Coronary artery (tissue), 2 donors: ENCODE measurements around the gene THADA.

Experiments
- DNase-seq: peaks from one replicate; pipeline ENCODE4 v3.0.0-alpha.2; 2017; ENCODE audit warnings: low spot score
- H3K27ac ChIP-seq, 2 donors: fragments of 200-600 bp; sonication (generic); one replicate each; pipeline ENCODE4 v1.5.1; 2016 to 2019
- H3K4me3 ChIP-seq: fragments of 200-600 bp; sonication (generic); 2 replicates; pipeline ENCODE4 v1.5.1; 2016; ENCODE audit warnings: mild to moderate bottlenecking, moderate library complexity
- TF ChIP-seq, protein P1 (sequence below): fragments of 200-600 bp; sonication (generic); IDR thresholded peaks from one replicate; pipeline ENCODE4 v1.5.1; 2019; ENCODE audit warnings: antibody characterized with exemption

THADA gene

DNA sequence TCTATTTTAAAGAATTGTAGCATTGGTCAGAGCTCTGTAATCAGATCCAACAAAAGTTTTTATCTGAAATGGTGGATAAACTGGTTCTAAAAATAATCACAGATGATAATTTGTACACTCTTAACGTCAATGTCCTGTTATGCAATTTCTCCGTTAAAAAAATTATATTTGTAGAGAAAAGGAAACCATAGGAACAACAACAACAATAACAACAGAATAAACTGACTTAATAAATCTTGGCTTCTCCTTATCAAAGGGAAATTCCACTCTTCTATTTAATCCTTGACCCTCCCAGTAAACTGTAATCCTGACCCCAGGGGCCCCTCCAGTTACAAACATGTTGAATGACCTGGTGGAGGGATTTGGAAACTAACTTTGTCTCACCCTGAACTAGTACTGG is 290.8 kb downstream of the THADA start:
- Histone ChIP-seq H3K27ac (peak overlapping the region; percentile 72 to 88), H3K4me3 (peak overlapping the region; percentile 24)
- TF ChIP-seq, protein P1, sequence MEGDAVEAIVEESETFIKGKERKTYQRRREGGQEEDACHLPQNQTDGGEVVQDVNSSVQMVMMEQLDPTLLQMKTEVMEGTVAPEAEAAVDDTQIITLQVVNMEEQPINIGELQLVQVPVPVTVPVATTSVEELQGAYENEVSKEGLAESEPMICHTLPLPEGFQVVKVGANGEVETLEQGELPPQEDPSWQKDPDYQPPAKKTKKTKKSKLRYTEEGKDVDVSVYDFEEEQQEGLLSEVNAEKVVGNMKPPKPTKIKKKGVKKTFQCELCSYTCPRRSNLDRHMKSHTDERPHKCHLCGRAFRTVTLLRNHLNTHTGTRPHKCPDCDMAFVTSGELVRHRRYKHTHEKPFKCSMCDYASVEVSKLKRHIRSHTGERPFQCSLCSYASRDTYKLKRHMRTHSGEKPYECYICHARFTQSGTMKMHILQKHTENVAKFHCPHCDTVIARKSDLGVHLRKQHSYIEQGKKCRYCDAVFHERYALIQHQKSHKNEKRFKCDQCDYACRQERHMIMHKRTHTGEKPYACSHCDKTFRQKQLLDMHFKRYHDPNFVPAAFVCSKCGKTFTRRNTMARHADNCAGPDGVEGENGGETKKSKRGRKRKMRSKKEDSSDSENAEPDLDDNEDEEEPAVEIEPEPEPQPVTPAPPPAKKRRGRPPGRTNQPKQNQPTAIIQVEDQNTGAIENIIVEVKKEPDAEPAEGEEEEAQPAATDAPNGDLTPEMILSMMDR, result no peak
- DNase-seq, result no peak

DNA sequence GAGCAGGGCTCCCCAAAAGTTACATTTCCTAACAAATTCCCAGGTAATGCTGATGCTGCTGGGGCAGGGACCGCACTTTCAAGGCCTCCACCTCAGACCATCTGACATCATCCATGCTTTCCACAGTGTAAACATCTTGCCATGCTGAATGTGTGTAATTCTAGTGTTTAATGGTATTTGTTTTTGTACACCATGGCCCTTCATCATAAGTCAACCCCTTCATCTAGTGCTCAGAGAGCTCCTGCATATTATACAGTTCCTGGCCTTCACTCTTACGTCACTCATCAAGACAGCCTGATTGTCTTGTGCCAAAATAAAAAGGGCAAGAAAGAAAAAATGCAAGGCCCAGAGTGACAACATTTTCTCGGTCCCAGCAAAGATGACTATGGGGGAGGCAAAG is 291.9 kb downstream of the THADA start:
- Histone ChIP-seq H3K4me3 (no peak overlapping the region), H3K27ac (peak overlapping the region; percentile 72 to 88)
- DNase-seq, result no peak
- TF ChIP-seq, protein P1, result no peak

DNA sequence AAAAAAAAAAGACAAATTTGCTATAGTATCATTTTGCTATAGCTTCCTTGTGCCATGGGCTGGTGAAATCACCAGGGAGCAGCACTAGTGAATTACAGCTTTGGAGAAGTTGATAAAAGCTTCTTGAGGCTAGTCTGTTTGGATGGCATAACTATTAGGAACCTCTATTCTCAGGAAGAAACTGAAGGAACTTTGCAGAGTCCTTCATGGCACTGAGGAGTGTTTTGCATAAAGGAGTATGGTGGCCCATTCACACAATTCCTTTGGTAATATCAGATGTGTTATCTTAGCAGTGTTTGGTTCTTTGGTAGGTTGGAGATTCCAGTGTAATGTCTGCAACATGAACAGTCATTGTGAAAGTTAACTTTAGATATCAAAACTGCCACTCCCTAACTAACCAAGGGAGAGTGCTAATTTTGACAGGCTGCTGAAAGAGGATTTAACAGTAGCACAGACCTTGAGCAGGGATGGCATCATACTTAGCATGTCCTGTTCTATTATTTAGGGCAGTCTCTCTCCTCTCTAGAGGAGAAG is 292.8 kb downstream of the THADA start:
- Histone ChIP-seq H3K4me3 (no peak overlapping the region), H3K27ac (peak overlapping the region; percentile 72 to 88)
- TF ChIP-seq, protein P1, result no peak
- DNase-seq, result no peak

DNA sequence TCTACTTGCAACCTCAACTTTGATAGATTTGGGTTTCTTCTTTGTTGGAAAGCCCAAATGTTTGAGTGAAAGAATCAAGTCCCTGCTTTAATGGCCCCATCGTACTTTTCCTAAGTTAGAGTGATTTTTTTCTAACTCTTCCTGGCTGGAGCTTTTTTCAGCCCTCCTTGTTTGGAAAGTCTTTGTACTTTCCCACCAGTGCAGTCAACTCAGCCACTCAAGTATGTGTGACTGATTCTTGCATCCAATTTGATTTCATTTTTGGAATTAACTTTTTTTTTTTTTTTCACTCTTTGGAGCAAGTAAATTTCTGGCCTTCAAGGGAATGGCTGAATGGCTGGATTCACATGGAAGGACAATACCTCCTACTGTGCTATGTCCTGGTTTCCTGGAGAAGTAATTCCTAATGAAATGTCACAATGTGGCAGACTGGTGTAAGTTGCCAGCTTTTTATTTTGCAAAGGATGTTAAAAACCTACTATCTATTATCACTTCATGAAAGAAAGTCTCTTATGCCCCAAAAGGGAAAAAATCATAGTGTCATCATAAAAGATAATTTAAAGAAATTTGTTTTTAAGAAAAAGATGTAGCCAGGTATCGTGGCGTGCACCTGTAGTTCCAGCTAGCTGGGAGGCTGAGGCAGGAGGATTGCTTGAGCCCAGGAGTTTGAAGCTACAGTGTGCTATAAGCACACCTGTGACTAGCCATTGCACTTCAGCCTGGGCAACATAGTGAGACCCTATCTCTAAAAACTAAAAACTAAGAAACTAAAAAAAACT is 293.5 kb downstream of the THADA start:
- peak; percentile 54 for DNase-seq
- Histone ChIP-seq H3K27ac (peak overlapping the region; percentile 3 to 95), H3K4me3 (no peak overlapping the region)
- TF ChIP-seq, protein P1, result no peak

DNA sequence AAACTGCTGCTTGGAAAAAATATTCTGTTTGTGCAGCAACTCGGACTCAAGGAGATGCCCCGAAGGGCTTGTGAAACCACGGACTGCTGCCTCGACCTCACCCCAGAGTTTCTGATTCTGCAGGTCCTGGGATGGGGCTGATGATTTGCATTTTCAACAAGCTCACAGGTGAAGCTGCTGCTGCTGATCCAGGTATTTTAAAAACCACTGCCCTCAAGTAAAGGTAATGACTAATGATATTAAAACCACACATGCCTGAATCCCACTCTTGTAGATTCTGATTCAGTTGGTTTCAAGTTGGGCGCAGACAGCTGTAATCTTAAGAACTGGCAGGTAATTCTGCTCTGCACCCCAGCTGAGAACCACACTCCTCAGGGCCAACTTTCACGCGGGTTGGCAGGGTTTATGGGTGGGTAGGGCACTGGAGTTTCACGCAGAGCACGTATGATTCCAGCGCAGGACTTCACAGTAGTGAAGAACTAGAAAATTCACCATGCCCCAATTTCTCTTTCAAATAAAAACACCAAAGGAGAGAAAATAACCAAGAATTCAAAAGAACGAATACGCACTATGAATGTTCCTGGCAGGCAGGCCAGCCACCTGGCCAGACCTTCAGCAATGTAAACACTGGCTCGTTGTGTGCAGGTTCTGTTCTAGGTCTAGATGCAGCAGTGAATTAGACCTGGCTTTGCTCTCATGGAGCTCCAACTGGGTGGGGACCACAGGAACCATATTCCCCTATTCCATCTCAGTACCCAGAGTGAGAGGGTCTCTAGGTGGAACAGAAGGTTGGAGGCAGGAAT is 294.9 kb downstream of the THADA start:
- Histone ChIP-seq H3K4me3 (peak overlapping the region; percentile 58), H3K27ac (peak overlapping the region; percentile 3 to 95)
- TF ChIP-seq, protein P1, result no peak
- peak; percentile 85 for DNase-seq

DNA sequence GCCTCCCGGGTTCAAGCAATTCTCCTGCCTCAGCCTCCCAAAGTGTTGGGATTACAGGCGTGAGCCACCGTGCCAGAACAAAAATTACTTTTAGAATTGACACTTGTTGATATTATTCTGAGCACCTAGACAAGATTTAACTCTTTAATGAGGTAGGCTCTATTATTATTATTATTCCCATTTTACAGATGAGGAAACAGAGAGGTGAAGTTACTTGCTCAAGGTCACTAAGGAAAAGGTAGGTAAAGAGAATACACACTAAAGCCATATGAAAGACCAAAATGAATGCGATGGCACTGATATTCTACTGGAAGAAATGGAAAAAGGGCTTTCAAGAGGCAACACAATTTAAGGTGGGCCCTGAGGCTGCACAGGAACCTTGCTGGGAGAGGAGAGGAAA is 295.6 kb downstream of the THADA start:
- Histone ChIP-seq H3K4me3 (no peak overlapping the region), H3K27ac (peak overlapping the region in 1 of 2 donors; percentile 95)
- TF ChIP-seq, protein P1, result no peak
- DNase-seq, result no peak
